ENCODE measurements around the gene C16orf46. TPM values are rescaled to one million over a fixed set of nuclear protein-coding genes. Genes with fewer than 3 reads are reported as not detected.

Gene C16orf46
- total RNA-seq, 1 experiment from 2014 or later, result 11.3 TPM

DNA sequence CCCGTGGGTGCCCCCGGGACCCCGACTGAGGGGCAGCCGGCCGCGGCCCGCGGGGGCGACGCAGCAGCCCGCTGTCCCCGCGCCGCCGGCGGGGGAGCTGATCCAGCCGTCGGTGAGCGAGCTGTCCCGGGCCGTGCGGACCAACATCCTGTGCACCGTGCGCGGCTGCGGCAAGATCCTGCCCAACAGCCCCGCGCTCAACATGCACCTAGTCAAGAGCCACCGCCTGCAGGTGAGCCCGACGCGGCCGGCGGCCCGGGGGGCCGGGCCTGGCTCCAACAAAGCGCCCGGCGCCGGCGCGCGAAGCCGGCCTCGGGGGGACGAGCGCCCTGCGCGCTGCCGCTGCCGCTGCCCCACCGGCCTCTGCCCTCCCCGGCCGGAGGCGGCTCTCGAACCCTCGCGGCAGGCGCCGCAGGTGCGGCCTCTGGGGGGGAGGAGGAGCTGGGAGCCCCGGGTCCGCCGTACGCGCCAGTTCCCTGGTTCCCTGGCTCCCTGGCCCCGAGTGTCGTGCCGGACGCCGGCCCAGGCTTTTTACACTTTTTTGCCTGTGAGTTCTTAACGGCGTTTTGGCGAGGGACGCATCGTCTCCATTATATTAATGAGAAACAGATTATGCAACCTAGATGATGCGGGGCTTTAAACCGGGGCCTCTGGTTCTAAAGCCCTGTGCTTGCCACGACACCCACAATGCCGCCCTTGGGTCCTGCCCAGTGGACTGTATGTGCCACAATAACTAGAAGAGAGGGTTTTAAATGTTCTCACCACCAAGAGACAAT, 40.9 kb downstream of the C16orf46 start:
- in situ Hi-C loops (cut with HindIII; ENCODE audit: low pct_unique_long_range_greater_than_20kb, low sequenced_read_pairs), result no loop called here
- DNase-seq (ENCODE audit: low read depth), result peak; percentile 41

DNA sequence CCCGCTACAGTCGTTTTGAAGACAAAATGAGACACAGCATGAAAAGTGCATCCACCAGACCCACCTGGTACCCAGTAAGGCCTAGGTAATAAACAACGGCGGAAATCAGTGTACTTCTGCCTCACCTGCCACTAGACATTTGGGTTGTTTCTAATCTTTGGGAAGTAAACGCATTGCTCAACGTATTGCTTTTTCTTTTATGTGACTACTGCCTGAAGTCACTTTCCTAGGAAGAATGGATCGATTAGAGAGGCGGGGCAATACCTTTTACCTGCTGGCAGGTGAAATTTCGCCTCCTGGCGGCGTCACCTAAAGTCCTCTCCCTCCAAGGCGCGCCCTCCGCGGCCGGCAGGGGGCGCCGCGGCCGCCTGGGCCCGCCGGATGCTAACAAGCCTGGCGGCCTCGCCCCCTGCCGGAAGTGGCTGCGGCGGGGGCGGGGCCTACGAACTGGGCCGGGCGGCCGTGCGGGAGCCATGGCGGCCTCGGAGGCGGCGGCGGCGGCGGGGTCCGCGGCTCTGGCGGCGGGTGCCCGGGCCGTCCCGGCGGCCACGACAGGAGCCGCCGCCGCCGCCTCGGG, 41.6 kb downstream of the C16orf46 start, which contains the start of gene ATMIN:
Gene ATMIN, plus strand, starts transcription at position 445 of the 577 bp plus-strand sequence. Its CDS starts 29 bp downstream, at position 474.
- in situ Hi-C loops (cut with HindIII; ENCODE audit: low pct_unique_long_range_greater_than_20kb, low sequenced_read_pairs), result no loop called here

DNA sequence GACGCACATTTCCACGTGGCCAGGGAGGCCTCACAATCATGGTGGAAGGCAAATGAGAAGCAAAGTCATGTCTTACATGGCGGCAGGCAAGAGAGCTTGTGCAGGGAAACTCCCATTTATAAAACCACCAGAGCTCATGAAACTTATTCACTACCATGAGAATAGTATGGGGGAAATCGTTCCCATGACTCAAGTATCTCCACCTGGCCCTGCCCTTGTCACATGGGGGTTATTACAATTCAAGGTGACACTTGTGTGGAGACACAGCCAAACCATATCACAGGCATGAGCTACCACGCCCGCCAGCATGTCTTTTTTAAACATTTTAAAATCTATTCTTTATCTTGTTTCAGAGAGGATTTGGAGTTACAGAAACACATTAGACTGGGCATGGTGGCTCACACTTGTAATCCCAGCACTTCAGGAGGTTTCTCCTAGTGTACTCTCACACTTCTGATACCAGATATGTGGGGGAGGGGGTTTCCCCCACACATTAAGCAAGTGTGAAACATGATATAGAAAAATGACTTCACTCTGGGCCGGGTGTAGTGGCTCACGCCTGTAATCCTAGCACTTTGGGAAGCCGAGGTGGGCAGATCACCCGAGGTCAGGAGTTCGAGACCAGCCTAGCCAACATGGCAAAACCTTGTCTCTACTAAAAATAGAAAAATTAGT, 47.0 kb downstream of the C16orf46 start:
- in situ Hi-C loops (cut with HindIII; ENCODE audit: low pct_unique_long_range_greater_than_20kb, low sequenced_read_pairs), result no loop called here
- DNase-seq (ENCODE audit: low read depth), result no peak

More for the DNA sequence above, 41.6 kb downstream of the C16orf46 start, which contains the start of gene ATMIN:
- DNase-seq (ENCODE audit: low read depth), result peak; percentile 75

DNA sequence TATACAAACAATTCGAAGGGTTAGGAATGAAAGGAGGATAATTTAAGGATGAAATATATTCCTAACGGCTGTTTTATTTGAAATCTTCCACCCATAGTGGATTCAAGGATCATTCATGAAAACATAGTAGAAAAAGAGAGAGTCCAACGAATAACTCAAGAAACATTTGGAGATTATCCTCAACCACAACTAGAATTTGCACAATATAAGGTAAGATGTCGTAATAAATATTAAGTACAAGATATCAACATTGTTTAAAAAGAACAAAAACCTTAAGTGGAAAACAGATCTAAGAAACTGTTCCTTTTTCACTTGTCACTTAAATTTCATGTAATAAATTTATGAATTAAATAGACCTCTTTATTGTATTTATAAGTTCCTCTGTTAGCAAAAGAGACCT, 50.6 kb downstream of the C16orf46 start:
- in situ Hi-C loops (cut with HindIII; ENCODE audit: low pct_unique_long_range_greater_than_20kb, low sequenced_read_pairs), result no loop called here
- DNase-seq (ENCODE audit: low read depth), result no peak

DNA sequence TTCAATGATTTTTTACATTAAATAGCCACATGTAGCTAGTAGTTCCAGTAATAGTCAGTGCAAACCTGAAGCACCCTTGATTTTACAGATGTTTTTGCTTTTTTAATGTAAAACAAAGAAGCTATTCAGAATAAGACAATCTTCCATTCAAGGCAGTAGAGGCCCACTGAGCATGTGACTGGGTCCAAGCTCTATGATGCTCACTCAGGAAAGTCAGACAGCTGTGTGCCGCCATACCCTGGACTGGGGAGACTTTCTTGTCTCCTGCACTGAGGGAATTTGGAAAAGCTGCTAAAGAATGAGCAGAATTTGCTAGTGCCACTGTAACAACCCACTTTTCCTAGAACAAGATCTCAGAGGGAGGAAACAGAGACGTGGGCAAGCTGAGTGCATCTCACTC, 58.5 kb downstream of the C16orf46 start:
- in situ Hi-C loops (cut with HindIII; ENCODE audit: low pct_unique_long_range_greater_than_20kb, low sequenced_read_pairs), result no loop called here
- DNase-seq (ENCODE audit: low read depth), result no peak

DNA sequence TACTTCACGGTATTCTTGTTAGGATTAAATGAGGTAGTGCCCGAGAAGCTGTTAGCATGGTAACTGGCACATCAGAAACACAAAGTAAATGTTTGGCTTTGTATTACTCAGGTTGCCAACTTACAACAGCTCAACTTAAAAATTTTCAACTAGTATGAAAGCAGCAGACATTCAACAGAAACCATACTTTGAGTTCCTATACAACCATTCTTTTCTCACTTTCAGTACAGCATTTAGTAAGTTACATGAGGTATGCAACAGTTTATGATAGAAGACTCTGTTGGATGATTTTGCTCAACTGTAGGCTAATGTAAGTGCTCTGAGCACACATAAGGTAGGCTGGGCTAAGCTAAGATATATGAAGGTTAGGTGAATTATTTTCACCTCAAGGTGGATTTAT, 62.4 kb downstream of the C16orf46 start:
- no peak for DNase-seq (ENCODE audit: low read depth)
- in situ Hi-C loops (cut with HindIII; ENCODE audit: low pct_unique_long_range_greater_than_20kb, low sequenced_read_pairs), result no loop called here

DNA sequence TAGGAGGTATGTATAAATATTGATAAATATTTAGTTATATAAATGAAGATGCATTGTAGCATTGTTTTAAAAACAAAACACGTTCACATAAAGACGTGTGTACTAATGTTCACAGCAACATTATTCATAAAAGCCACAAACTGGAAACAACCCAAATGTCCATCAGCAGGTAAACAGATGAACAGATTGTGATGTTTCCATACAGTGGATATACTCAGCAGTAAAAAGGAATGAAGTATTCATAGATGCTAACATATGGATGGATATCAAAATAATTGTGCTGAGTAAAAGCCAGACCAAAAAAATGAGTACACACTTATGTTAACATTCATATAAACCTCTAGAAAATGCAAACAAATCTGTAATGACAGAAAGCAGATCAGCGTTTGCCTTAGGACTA, 64.1 kb downstream of the C16orf46 start:
- DNase-seq (ENCODE audit: low read depth), result no peak
- in situ Hi-C loops (cut with HindIII; ENCODE audit: low pct_unique_long_range_greater_than_20kb, low sequenced_read_pairs), result no loop called here

Other genes with a start within 250 kb of the C16orf46 start
- 92.4 and 112 TPM in 2 replicates for gene CMC2, start 70.4 kb downstream of the C16orf46 start, total RNA-seq (2014; rRNA removed; shearing (Covaris generic); ENCODE audit: low replicate concordance)
- 74.5 and 375 TPM in 2 replicates for gene CENPN, start 70.0 kb downstream of the C16orf46 start, total RNA-seq (2014; rRNA removed; shearing (Covaris generic); ENCODE audit: low replicate concordance)
- gene ATMIN, start 41.4 kb downstream of the C16orf46 start, total RNA-seq (2014; rRNA removed; shearing (Covaris generic); ENCODE audit: low replicate concordance), result 23.6 and 27.5 TPM in 2 replicates
- 84.8 and 127 TPM in 2 replicates for gene GCSH, start 19.2 kb upstream of the C16orf46 start, total RNA-seq (2014; rRNA removed; shearing (Covaris generic); ENCODE audit: low replicate concordance)
- 3.7 and 13.7 TPM in 2 replicates for gene BCO1, start 161.5 kb upstream of the C16orf46 start, total RNA-seq (2014; rRNA removed; shearing (Covaris generic); ENCODE audit: low replicate concordance)
- gene GAN, start 237.7 kb upstream of the C16orf46 start, total RNA-seq (2014; rRNA removed; shearing (Covaris generic); ENCODE audit: low replicate concordance), result 1.2 and 5.7 TPM in 2 replicates